GM18858 (cell line): Measurements from ENCODE around the gene SLC2A11.
A peak's percentile ranks its signal among the peaks of the same experiment; 100 is the strongest.

Experiments
- ATAC-seq: cut with Tn5 transposase; IDR thresholded peaks from one replicate; pipeline ENCODE4 v1.9.1; 2021; ENCODE audit not compliant: unreplicated experiment

The SLC2A11 gene, protein sequence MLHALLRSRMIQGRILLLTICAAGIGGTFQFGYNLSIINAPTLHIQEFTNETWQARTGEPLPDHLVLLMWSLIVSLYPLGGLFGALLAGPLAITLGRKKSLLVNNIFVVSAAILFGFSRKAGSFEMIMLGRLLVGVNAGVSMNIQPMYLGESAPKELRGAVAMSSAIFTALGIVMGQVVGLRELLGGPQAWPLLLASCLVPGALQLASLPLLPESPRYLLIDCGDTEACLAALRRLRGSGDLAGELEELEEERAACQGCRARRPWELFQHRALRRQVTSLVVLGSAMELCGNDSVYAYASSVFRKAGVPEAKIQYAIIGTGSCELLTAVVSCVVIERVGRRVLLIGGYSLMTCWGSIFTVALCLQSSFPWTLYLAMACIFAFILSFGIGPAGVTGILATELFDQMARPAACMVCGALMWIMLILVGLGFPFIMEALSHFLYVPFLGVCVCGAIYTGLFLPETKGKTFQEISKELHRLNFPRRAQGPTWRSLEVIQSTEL

GRCh38 chr22:23857606-23858483 lies at the start of gene SLC2A11:
Gene SLC2A11, plus strand, starts transcription at chr22:23857875. Its CDS starts 125 bp downstream, at chr22:23858000.
- ATAC-seq: peak; percentile 85

DNA sequence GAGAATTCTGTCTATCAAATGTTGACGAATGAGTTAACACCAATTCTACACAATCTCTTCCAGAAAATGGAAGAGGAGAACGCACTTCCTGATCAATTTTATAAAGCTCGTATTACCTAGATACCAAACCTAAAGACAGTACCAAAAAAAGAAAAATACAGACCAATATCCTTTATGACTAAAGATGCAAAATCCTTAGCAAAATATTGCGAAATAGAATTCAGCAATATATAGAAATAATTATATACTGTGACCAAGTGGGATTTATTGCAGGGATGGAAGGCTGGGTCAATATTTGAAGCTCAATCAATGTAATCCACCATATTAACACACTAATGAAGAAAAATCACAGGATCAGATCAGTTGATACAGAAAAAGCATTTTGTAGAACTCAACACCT lies 45.3 kb upstream of the SLC2A11 start:
- no peak for ATAC-seq

GRCh38 chr22:23815541-23816155 lies 42.0 kb upstream of the SLC2A11 start:
- ATAC-seq: no peak

DNA sequence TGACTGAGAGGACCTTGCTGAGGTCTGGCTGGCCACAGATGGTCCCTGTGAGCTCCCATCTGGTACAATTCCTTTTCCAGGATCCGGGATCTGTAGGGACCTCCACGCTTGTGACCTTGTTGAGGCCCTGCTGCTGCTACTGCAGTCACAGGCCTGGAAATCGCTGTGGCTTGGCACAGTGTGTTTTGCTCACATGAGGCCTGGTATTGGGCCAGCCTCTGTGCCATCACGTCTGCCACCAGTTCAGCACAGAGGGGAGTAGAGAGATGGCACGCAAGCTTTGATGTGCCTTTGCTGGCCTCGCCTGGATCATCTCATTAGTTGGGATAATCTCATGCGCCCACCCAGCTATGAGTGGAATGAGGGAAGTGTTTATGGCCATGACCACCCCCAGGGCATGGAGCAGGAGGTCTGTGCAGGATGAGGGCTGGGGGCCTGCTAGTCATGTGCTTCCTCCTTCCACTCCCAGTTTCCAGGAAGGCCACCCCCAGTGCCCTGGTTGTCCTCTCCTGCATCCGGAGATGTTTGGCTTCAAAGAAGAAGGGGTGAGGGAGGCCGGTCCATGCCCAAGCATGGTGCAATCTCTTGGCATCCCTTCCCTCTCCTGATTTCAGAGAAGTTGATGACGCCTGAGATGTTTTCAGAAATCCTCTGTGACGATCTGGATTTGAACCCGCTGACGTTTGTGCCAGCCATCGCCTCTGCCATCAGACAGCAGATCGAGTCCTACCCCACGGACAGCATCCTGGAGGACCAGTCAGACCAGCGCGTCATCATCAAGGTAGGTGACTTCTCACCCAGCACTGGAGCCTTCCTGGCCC lies 41.3 kb upstream of the SLC2A11 start:
- no peak for ATAC-seq

DNA sequence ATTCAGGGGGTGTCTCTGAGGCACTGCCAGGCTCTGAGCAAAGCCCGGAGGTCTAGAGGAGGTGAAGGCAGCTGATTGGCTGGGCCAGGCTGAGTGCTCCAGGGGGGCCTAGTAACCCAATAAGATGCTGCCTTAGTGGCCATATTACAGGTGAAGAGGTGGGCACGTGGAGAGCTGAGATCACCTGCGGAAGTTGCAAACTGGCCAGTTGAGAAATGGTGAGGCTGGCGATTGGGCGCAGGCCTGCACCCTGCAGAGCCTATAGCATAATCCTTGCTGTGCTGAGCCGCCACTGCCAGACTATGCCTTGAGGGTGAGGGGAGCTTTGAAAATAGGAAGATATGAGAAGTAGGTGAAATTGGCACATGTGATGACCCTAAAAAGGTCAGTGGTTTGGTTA lies 40.5 kb upstream of the SLC2A11 start:
- ATAC-seq: no peak

- ATAC-seq: no peak
These were observed 39.1 kb upstream of the SLC2A11 start for GRCh38 chr22:23818541-23818940.

DNA sequence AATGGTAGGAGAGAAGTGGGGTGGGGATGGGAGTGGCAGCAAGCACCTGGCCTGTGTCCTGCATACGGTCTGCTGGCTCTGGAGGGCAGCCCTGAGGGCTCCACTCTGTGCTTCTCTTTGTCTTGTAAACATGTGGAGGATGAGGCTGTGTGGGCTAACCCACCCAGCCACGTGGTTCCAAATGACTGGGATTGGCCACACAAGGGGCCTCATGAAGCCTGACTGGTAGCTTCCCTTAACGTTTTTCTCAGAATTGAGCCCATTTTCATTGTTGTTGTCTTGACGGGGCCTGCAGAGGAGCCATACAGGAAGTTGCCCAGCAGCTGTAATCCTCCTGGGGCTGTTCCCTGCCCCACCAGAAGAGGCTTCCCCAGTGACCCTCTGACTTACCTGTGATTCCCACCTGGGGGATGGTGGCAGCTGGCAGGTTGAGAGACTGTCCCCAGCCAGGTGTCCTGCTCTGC lies 36.9 kb upstream of the SLC2A11 start:
- no peak for ATAC-seq

GRCh38 chr22:23822101-23822671 lies 35.5 kb upstream of the SLC2A11 start:
- no peak for ATAC-seq

DNA sequence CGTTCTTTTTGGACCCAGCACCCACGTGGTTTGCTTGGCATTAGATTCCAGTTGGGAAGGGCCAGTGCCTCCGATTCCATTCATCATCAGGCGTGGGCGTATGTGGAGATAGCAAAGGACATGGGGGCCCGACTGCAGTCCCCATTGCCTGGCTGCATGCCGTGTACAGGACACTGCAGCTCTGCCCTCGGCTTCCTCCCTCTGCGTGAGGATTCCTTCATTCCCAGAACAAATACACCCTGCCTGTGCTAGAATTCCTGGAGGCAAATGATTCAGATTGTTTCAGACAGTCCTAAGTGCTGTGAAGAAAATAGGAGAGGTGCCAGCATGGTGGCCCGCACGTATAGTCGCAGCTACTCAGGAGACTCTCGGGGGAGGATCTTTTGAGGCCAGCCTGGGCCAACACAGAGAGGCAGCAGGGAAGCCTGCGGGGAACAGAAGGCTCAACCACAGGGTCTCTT lies 34.3 kb upstream of the SLC2A11 start:
- ATAC-seq: no peak

- ATAC-seq: no peak
These were observed 33.0 kb upstream of the SLC2A11 start for GRCh38 chr22:23824476-23825245.

GRCh38 chr22:23825246-23825905 lies 32.3 kb upstream of the SLC2A11 start:
- no peak for ATAC-seq

DNA sequence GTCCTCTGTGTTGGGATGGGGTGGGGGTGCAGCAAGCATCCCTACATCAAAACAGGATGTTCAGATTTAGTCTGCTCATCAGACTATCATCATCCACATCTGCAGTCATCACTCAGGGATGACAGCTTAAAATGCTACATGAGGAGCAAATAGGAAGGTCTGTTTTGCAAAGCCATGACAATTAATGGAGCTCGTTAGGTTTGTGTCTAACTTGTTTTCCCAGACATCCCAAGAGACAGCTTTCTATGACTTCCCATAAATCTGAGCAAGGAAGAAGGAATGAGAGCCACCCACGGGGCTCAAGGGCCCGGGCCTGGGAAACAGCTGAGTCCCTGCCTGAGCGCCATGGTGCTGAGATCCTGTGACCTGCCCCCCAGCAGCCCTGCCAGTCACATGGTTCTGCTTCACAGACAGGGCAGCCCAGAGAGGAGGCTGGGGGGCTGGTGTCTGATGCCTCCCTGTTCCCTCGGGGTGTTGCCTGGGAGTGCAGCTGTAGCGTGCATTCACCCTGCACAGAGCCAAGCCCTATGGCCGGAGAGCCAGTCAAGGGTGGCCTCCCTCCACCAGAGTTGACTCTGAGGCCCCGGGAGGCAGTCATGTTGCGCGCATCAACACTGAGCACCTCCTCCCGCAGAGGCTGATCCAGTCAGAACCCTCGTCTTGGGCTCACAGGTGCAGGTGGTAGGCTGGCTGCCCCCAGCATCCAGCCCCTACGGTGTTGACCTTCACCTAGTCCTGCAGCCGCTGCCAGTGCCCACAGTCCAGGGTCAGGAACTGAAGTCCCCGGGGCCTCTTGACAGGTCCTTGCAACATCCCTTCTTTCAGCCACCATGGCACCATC lies 30.9 kb upstream of the SLC2A11 start:
- ATAC-seq: no peak

DNA sequence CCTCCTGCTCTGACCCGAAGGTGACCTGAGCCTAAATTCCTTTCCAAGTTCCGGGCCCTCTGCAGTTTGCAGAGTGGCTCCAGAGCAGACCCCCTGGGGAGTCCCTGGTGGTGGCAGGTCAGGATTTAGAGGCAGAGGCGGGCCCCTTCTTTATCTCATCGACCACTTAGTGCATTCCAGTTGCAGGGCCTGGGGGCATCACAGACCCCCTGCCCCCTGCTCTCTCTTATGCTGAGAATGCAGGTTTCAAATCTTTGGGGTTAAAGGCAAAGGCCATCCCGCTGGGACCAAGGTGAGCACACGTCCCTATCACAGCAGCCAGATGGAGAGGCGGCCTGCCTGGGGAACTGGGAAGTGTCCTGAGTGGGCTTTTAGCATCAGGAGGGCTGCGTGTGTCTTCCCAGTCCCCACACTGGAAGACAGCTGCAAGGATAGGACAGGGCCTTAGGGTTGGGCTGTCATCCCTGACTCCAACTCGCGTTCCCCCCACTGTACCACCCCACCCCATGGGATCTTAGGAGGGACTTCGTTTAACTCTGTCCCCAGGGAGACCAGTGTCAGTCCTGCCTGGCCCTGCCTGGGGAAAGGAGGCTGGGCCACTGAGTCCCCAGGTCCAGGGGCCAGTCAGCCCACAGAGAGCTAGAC lies 30.2 kb upstream of the SLC2A11 start:
- no peak for ATAC-seq

GRCh38 chr22:23828800-23829680 lies 28.6 kb upstream of the SLC2A11 start:
- ATAC-seq: no peak

- no peak for ATAC-seq
These were observed 27.8 kb upstream of the SLC2A11 start for GRCh38 chr22:23829845-23830372.

DNA sequence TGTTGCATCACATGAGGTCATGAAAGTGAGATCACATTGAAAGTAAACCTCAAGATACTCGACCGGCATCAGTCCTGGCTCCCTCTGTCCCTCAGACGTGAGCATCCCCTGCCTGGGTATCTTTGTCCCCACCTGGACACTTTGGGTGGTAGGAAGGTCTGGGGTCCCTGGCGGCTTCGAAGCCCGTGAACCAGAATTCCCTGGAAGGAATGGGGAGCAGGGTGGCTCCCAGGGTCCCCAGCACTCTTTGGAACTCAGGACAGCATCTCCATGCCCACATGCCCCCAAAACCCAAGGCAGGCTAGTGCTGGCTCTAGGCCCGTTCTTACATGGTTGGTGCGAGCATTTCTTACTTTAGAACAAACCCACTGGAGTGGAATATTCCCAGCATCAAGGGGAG lies 26.4 kb upstream of the SLC2A11 start:
- no peak for ATAC-seq
